AG08395 (cell line): Measurements from ENCODE around the gene TNFRSF13B.
"Not testable (repeated sequence)": the region's sequence is repeated elsewhere in the genome, so short reads cannot be mapped to it uniquely, and the experiment has no call there.

ENCODE experiments used
- DNase-seq: peaks from one replicate; pipeline ENCODE4 v3.0.0; 2012; ENCODE audit warnings: mixed read lengths, low spot score

Gene TNFRSF13B

DNA sequence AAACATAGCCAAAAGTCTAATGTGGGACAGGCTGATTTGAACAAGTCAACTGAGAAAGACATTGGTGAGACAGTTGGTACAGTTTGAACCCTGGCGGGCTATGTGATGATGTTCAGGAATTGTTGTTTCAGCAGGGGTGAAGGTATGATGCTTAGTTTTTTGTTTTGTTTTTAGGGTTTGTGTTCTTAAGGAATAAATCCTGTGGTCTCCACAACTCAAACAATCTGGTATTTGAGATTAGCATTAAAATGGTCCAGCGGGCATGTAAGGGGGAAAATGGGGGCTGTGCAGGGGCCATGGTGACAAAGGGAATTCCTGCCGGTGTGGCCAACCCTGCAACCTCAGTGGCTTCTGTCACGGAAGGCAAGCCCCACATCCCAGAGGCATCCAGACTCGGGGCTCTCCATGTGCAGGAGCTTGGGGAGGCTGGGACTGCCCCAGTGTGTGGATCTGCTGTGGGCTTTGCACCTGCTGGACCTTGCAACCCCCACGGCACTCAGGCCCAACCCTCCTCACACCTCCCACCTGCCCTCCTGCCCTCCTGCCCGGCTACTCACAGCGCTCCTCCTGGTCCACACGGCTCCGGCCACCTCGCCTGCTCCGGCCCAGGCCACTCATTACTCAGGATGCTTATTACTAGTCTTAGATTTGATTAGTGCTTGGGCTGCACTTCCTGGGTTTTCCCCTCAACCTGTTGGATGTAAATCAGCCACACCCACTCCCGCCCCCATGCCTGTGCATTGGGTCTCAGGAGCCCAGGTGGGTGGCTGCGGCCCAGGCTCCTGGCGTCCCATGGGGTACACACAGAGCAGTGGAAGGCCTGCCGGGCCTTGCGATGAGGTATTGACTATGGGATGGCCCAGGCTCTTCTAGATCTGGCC lies at the start of gene TNFRSF13B:
Gene TNFRSF13B (minus strand): TSS at position 661 of the 881 bp plus-strand sequence. CDS start 43 bp downstream, at position 618.
- no peak for DNase-seq

GRCh38 chr17:17021194-17021863 lies 49.4 kb upstream of the TNFRSF13B start:
- peak; percentile 74 for DNase-seq

DNA sequence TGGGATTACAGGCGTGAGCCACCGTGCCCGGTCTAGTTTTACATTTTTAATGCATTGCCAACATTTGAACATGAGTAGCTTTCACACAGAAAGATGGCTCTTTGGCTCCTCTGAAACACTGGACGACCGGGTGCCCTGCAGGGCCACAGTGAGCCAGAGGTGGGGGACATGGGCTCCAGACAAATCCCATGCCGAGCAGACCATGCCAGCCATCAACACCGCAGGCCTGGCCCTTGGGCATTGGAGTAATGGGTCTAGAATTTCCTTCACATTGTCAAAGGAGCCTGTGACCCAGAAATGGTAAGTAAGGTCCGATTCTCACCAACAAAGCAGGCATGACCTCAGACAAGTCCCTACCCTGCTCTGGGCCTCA lies 48.9 kb upstream of the TNFRSF13B start:
- no peak for DNase-seq

DNA sequence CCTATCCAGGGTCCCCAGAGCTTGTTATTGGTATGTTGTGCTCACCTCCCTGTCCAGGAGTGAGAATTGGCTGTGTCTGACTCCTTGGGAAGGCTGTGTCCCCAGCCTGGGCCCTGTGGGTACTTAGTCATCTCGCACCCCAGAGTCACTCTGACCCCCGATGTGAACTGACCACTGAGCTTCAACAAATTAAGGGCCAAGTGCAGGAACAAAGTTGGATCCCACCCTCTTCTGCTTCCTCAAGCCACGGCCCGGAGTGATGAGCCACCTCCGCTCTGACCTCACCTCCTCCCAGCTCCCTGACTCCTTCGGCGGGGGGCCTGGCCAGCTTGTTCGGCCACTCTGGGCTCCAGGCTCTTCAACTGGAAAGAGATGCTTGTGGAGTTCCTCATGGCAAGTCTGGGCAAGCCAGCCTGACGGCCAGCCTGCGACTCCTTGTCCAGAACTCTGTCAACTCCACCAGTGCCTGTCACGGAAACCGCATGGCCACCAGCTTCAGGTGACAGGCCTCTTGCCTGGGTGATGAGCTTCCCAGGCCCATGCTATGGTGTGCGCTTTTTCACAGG lies 48.1 kb upstream of the TNFRSF13B start:
- no peak for DNase-seq

GRCh38 chr17:17019430-17019762 lies 47.5 kb upstream of the TNFRSF13B start:
- DNase-seq, result no peak

DNA sequence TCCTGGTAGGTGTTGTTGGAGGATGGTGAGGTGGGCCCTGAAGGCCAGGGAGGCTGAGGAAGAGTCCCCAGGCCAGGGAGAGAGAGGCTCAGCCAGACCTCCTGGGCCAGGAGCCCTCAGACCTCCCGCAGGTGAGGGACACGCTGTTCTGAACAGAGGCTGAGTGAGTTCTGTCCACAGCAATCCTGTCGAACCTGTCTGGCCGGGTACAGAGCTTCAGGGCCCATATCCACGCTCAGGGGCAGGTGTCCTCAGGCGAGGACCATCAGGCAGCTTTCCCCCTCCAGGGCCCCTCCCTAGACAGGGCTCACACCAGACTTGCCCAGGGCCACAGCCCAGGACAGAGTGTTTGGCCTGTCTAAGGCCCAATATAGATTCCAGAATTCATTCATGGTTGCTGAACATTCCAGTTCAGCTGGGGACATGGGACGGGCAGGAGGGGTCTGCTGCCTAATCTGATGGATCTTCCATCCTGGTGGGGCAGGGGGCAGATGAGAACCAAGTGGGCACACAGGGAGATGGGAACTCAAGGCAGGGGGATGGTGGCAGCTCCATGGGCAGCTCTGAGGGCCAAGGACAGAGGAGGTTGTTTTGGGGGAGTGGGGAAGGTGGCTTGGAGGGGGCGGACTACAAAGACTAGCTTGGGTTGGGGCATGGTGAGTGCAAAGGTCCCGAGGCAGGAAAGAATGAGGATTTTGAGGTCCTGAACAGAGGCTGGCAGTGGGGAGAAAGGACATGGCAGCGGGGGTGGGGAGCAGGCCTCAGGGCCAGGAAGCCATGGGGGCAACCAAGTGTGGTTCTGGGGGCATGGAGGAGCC lies 46.9 kb upstream of the TNFRSF13B start:
- DNase-seq, result no peak

DNA sequence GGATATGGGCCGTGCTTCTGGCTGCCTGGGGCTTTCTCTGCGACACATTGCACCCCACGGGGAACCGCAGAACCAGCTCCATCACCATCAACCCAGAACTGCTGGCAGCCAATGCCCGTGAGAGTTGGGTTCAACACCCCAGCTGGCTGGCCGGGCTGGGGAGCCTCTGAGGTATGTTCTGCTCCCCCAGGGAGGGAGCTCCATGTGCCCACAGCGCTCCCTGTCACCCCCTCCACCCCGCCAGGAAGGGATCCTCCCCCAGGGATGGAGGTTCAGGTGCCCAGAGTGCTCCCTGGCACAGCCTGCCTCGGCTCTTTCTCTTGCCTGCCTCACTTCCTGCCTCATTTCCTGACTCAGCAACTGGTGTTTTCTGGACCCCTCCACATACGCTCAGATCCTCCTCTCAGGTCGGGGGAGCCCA lies 46.1 kb upstream of the TNFRSF13B start:
- DNase-seq, result no peak

DNA sequence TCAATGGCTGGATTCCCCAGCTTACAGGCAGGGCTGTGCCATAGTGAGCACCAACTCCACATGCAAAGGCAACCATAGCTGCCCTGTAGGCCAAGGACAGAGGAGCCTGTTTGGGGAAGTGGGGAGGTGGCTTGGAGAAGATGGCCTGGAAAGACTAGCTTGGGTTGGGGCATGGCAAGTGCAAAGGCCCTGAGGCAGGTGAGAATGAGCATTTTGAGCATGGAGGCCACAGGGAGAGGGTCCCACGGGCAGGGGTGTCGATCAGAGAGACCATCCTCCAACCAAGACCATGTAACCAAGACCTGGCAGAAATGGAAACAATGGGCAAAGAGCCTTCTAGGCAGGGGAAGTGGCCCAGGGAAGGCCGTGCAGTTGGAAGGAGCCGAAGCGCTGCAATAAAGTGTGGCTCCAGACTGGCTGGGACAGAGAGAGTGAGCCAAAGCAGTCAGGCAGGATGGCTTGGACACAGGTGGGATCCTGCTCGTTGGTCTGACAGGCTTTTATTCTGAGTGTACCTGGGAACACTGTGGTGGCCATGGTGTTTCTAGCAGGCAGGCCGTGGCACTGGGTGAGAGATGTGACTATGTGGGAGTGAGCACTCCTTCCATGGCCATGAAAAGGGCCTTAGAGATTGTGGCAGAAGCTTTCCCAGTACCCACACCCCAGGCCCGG lies 45.6 kb upstream of the TNFRSF13B start:
- DNase-seq, result no peak

DNA sequence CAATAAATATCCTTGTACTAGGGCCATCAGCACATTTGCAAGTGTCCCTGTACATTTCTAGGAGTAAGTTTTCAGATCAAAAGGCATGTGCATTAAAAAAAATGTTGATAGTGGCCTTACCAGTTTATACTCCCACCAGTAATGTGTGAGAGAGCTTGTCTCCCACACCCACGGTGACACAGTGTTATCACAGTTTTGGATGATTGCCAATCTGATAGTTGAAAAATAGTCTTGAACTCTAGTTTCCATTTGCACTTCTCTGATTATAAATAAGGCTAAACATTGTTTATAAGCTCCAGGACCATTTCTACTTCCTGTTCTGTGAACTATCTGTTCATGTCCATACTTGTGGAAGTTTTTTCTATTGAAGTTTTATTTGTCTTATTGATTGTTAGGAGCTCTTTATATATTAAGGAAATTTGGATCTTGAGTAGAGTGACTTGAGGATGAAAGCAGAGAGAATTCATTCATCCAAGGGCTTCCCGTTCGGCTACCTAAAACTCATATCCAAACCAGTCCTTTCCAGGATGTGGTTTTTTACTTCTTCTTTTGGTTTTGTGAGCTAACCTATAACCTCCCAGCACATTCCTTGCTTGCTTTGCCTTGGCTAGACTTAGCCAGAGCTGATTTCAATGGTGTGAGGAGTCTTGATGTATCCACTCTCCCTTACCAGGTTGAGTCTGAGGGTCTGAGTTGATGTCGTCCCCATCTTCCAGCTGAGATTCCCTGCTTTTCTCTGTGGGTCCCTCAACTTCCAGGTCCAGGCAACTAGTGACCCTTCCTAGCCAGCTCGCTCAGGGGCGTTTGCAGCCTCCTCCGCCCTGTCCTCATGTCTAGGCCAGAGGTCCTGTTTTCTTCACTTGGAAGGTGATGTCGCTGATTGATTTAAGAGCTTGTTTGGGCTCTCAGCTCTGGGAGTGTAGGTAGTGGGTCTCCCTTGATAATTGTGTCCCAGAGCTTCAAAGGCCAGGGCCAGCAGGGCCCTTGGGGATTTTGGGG lies 44.6 kb upstream of the TNFRSF13B start:
- DNase-seq, result not testable (repeated sequence)

DNA sequence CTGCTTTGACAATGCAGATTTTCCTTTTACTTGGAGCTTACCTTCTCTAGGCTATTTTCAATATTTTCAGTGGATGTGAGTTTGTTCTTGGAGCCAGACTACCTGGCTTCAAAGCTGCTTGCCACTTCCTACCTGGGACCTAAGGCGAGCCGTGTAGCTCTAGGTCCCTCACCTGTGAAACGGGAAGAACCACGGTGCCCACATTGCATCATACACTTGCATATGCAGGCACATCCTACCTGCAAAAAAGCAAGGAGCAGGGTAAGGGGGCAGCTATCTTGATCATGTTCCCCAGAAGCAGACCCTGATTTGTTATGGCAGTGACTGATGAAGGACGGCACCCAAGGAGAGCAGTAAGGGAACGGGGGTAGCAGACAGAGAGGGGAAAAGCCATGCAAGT lies 43.3 kb upstream of the TNFRSF13B start:
- no peak for DNase-seq

GRCh38 chr17:17014748-17015124 lies 42.8 kb upstream of the TNFRSF13B start:
- DNase-seq, result not testable (repeated sequence)

DNA sequence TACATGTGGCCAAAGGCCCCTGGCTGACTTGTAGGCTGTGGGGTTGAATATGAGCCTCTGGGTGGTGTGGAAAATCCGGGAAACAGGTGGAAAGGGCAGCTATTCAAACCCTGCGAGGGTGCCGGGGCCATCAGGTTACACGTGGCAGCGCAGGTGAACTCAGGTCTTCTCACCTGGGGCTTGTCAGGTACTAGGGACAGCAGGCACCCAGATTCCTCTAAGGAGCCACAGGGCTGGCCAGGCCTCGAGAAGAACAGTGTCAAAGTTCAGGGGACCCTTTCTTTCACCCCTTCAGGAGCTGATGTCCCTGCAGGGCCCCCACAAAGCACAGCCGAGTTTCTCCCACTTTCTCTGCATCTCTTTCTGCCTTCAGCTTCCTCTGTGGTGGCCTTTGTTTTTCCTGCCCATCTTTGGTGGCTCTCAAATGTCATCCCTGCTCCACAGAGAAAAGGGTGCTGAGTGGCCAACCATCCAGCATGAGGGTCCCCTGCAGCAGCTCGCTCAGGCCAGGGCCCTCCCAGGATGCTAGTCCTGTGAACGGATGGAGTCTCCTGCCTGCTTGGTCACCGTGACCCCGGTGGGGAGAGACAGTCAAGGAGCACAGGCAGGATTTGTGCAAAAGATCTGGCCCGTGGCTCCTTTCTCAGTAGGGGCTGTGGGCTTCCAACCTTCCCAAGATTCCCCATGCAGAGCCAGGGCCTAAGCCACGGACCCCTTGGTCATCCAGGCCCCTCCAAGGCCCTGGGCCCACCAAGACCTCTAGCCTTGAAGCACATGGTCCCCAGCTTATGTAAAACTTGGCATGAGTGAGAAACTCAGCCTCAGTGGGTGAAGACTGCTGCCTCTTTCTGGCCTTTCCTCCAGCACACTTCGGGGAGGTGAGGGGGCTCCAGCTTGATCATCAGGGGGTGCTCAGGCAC lies 42.2 kb upstream of the TNFRSF13B start:
- DNase-seq, result not testable (repeated sequence)

DNA sequence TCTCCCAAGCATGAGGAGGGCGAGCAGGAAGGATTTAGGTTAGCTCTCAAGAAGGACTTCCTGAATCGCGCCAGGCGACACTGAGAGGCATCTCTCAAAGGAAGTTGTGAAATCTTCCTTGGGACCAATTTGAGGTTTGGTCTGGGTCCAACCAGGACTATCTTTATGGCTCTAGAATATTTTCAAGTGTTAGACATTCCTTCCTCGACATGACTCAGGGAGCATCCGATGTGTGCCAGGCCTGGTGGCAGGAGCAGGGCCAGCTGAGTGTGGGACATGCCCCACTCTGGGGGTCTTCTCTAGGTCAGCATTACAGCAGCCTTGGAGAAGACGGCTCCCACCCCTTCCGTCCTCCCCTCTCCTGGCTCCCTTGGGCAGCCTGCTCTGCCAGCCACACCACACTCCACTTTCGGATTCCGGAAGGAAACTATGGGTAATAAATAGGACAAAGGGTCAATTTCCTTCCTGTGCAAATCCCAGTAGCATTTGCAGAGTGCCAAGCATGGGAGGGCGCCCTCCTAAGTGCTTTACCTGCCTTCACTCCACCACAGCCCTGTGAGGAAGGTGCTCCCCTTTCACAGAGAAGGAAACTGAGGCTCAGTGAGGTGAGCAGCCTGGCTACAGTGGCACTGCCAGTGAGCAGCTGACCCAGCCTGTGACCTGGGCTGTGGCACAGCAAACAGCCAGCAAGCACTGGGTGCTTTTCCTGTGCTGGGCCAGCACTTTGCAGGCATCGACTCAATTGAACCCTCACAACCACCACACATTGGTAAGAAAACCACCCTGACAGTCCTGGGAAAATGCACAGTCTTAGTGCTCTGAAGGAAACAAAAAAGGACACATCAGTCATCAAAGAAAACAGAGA lies 39.4 kb upstream of the TNFRSF13B start:
- DNase-seq, result peak; percentile 87

DNA sequence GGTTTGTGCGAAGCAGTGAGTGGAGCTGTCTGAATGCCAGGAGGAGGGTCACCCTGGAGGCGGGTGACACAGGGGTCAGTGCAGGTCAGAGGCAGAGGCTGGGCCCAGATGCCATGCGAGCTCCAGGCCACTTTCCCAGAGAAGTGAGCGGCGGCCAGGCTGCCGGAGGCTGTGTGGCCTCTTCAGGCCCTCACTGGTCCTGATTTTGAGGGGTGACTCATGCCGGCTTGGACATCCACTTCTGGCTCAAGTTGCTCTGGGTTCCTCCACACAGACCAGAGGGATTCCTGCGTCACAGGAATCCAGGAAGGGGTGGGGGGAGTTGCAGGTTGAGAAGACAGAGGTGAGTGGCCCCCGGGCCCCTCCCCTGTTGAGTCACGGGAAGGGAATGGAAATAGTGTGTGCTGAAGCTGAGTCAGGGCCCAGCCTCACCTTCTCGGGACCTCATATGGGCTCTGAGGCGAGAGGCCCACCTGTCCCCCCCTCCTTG lies 38.7 kb upstream of the TNFRSF13B start:
- not testable (repeated sequence) for DNase-seq

GRCh38 chr17:17009972-17010371 lies 38.1 kb upstream of the TNFRSF13B start:
- DNase-seq, result not testable (repeated sequence)

DNA sequence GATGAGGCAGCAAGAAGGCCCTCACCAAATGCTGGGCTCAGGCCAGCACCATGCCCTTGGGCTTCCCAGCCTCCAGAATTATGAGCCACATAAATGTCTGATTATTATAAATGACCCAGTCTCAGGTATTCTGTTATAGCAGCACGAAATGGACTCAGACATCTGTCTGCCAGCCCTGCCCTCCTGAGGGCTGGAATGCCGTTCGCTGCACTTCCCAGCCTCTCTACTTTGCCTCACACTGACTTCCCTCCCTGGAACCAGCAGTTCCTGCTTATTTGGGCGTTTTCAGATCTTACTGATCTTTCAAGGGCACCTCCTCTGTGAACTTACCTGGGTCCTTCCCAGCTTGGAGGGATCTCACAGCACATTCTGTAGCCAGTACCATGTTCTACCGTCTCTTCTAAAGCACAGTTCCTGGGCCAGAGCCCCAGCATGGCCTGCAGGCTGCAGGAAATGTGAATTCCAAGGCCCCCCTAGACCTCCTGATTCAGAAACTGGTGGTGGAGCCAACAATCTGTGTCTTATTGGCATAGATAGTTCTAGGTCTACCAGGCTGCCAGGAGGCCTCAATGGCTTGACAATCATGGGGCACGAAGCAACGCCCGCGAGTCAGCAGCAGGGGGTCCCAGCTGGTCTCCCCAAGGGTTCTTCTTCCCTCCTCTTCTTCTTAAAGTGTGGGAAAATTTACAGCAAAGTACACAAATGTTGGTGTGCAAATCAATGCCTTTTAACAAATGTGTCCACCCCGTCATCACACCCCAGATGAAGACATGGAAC lies 36.9 kb upstream of the TNFRSF13B start:
- DNase-seq, result not testable (repeated sequence)

DNA sequence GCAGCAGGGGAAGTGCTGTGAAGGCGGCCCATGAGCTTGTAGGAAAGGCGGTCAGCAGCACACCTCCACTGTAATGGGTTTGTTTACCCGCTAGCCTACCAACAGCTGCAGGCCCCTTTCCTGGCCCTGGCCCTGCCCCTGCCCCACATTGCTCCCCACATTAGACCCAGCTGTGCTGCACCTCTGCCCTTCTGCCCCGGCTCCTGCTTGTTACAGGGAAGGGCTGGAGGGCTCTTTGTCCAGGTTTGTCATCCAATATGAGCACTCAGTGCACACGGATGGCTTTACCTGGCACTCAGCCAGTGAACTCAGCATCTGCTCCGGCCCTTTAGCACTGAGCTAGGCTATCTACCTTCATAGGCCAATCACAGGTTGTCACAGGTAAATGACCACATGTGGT lies 36.0 kb upstream of the TNFRSF13B start:
- not testable (repeated sequence) for DNase-seq
